Central memory CD4-positive, alpha-beta T cell (primary cell): ENCODE data around the gene RPS3.
A peak's percentile ranks its signal among the peaks of the same experiment; 100 is the strongest.
"Not testable (repeated sequence)": the region's sequence is repeated elsewhere in the genome, so short reads cannot be mapped to it uniquely, and the experiment has no call there.

Source experiments
- DNase-seq: peaks from one replicate; pipeline ENCODE4 v3.0.0; 2022

The RPS3 gene

DNA sequence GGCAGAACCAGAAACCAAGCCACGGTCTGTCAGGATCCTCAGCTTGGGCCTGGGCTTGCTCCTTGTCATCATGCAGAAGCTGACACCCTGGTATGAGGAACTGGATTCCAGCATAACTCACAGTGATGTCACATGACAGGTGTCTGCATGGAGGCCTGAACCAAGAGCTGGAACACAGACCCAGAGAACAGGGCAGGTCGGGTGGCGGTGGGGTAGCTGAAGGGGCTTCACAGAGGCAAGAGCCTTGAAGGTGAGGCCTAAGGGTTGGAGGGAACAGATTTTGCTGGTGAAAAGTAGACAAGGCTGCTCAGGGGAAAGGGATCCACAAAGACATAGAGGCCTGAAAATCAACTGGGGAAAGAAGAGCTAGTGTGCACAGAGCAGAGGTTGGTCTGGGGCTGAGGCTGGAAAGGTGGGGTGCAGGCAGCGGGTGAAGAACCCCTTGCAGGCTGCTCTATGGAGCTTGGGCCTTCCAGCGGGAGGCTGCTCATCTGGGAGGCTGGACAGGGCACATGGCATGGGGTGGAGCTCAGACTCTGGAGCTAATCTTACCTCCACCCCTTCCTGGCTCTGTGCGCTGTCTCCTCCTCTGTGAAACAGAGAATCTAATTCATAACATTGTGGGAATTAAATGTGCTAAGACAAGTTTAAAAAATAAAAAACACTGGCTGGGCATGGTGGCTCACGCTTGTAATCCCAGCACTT lies 18.4 kb upstream of the RPS3 start:
- DNase-seq, result no peak

DNA sequence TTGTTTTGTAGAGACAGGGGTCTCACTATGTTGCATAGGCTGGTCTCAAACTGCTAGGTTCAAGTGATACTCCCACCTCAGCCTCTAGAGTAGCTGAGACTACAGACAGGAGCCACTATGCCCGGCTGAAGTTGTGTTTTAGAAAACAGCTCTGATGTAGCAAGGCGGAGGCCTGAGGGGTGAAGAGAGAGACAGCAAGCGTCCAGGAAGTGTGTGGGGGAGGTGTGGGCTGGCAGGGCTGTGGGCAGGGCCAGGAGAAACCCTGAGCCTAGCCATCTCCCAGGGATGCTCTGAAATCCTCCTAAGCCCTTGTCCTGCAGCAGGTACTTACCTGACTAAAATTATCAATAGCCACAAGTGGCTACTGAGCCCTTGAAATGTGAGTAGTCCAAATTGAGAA lies 16.1 kb upstream of the RPS3 start:
- DNase-seq, result peak; percentile 16

GRCh38 chr11:75384438-75385080 lies 14.8 kb upstream of the RPS3 start:
- DNase-seq, result peak; percentile 73

- DNase-seq, result no peak
These were observed 12.2 kb upstream of the RPS3 start for GRCh38 chr11:75386942-75387630.

GRCh38 chr11:75387736-75388294 lies 11.5 kb upstream of the RPS3 start:
- DNase-seq, result no peak

DNA sequence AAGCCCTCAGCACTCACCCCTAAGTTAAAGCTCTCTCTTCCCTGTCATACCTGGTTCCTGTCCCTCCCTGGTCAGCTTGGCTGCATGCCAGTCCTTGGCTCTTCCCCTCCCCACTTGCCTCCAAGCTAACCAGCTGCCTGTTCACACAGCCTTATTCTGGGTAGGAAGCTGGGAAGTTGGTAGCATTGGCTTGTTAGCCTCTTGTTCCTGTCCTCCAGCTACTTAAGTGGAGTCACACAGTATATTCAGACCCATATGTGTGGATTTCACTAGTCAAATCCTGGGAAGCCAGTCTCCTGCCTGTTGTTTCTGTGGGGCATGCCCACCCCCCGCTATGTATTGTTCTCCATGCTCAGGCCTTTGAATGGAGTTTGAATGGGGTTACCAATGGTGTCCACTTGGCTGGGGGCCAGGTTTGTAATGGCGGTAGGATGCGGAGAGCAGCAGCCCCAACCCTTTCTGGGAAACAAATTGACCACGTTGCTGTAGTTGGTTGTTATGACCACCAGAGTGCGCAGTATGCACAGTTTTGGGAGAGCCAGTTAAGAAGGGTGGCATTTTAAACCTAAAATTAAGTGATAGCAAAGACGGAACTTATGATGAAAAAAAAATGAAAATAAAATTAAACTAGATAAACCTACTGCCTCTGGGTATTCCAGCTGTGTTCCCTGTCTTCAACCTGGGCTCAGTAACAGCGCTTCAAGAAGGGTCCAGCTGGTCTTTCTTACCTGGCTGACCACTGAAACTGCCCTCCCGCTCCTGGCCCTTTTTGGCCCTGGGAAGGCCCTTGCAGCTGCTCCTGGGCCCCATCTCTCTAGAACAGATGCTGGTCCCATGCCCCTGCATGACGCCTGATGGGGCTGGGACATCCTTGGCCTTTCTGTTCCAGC lies 10.7 kb upstream of the RPS3 start:
- DNase-seq, result peak; percentile 64

DNA sequence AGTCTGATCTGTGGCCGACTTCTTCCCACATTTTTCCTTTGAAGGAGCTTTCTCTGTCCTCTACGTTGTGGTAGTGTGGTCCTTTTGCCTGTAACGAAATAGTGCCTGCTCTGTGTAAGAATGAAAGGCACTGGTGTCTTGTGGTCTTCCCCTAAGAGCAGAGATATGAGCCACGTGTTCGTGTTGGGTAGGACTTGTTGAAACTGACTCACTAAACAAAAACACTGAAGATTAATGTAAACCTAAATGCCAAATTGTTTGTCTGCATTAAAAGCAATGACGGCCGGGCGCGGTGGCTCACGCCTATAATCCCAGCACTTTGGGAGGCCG lies 10.1 kb upstream of the RPS3 start:
- no peak for DNase-seq

- DNase-seq, result no peak
These were observed 9.4 kb upstream of the RPS3 start for GRCh38 chr11:75389925-75390324.

DNA sequence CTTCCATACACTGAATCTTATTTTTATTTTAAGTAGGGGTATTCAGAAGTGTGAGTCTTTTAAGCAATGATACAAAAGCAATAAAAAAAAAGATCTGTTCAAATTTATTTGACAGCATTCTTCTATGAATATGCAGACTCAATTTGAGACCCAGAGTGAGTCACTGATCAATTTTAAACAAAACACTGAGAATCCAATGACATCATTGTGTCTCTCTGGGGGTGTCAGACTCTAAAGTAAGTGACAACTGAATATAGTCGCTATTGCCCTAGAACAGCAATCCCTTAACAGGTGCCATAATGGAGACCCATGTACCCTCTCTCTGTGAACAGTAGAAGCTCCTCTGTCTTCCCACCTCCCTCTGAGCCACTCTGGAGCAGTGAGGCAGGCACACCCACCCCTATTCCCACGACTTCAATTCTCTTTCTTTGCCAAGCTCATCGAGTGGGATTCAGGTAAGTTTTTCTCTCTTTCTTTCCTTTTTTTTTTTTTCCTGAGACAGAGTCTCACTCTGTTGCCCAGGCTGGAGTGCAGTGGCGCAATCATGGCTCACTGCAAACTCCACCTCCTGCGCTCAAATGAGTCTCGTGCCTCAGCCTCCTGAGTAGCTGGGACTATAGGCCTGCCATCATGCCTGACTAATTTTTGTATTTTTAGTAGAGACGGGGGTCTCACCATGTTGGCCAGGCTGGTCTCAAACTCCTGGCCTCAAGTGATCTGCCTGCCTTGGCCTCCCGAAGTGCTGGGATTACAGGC lies 5.1 kb upstream of the RPS3 start:
- no peak for DNase-seq

DNA sequence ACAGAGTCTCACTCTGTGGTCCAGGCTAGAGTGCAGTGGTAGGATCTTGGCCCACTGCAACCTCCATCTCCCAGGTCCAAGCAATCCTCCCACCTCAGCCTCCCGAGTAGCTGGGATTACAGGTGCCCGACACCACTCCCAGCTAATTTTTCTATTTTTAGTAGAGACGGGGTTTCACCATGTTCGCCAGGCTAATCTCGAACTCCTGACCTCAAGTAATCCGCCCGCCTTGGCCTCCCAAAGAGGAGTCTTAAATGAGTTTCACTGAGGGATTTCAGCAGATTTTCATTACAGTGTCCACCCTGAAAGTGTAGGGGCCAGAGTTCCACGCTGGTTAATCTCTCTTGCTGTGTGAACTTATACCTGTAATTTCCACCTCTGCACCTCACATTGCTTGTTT lies 412 bp upstream of the RPS3 start:
- no peak for DNase-seq

DNA sequence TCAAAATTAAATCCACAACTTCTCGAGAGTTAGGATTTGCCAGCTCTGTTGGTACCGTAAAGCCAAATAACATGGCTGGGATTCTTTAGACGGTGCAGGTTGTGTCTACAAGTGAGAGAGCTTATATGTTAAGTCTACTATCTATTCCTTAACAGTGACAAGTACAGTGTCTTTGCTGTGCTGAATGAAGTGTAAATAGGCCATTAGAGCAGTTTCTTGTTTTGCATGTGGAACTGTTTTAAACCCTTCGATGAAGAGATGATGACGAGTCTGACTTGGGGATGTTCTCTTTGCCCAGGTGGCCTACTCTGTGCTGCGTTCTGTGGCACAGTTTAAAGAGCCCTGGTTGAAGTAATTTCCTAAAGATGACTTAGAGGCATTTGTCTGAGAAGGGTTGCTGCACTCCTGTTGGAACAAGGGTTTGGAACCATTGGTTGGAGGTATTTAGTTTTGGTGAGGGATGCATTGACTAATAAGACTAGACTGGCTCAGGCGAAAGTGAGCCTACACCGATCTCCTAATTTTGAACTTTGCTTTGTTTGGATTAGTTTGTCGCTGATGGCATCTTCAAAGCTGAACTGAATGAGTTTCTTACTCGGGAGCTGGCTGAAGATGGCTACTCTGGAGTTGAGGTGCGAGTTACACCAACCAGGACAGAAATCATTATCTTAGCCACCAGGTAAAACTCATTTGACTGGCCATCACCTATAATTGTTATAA lies 988 bp downstream of the RPS3 start:
- peak; percentile 28 for DNase-seq

- no peak for DNase-seq
These were observed 2.9 kb downstream of the RPS3 start for GRCh38 chr11:75402002-75402773.

DNA sequence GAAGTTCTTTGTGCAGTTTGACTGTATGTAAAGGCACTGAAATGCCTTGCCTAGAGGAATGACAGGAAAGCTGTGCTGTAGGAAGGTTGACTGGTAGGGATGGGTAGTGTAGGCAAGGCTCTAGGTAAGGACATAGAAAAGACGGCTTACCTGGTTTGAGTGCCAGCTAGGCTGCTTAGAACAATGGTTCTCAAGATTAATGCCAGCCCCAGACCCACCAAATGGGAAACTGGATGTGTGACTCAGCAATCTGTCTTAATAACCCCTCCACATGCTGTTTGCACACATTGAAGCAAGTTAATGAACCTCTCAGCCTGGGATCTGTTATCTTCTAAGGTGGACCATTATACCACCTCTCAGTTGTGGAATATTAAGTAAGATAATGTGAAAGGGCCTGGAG lies 3.7 kb downstream of the RPS3 start:
- DNase-seq, result no peak

GRCh38 chr11:75403983-75404658 lies 4.8 kb downstream of the RPS3 start:
- DNase-seq, result no peak

DNA sequence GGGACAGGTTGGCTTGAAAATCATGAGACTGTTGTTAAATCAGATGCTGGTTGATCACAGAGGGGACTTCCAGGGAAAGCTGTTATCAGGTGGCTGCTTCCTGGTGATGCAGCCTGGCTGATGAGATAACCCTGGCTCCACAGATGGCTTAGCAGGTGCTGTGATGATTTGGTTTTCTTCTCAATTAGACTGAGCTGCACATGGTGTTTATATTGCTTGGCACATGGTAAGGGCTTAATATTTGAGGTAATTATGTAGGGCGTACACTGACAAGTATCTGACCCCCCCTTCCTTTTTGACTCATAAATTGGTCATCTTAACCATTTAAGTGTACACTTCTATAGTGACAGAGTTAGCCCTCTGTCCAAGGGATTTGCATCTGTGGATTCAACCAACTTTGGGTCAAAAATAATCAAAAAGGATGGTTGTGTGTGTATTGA lies 7.0 kb downstream of the RPS3 start:
- DNase-seq, result no peak

DNA sequence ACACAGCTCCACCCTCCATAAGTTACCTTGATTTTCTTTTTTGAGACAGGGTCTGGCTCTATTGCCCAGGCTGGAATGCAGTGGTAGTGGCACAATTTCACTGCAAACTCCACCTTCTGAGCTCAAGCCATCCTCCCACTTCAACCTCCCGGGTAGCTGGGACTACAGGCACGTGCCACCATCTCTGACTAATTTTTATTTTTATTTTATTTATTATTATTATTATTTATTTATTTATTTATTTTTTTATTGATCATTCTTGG lies 9.6 kb downstream of the RPS3 start:
- DNase-seq, result no peak

GRCh38 chr11:75409971-75410370 lies 10.7 kb downstream of the RPS3 start:
- not testable (repeated sequence) for DNase-seq

DNA sequence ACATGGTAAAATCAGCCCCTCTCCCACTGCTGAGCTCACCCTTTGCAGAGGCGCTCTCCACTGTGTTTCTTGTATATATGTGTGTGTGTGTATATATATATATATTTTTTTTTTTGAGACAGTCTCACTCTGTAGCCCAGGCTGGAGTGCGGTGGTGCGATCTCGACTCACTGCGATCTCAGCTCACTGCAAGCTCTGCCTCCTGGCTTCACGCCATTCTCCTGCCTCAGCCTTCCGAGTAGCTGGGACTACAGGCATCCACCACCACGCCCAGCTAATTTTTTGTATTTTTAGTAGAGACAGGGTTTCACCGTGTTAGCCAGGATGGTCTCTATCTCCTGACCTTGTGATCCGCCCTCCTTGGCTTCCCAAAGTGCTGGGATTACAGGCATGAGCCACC lies 13.8 kb downstream of the RPS3 start:
- DNase-seq, result not testable (repeated sequence)

DNA sequence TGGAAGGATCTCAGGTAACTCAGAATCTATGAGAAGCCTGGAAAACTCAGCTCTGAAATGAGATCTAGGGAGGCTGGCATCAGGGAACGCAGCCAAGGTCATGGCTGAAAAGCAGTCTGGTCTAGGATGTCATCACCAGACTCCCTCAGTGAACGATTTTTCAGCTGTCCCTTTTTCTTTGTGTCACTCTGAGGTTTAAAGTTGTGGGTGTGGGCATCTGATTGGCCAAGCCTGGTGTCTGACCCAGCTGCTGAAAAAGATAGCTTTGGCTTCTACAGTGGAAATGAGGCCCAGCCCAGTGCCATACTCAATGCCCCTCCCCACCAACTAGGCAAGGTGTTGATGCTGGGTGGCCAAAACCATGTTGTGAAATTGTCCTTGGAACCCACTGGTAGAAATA lies 14.5 kb downstream of the RPS3 start:
- no peak for DNase-seq
